Inferior parietal cortex (tissue), 1 donor: Measurements from ENCODE around the gene ATAD3C.
"Not testable (repeated sequence)": the region's sequence is repeated elsewhere in the genome, so short reads cannot be mapped to it uniquely, and the experiment has no call there.

ENCODE experiments used
- DNase-seq: peaks from one replicate; pipeline ENCODE4 v3.0.0-alpha.2; 2016; ENCODE audit errors: extremely low spot score

The ATAD3C gene

GRCh38 chr1:1419363-1419812 is 30.1 kb upstream of the ATAD3C start:
- DNase-seq = no peak

GRCh38 chr1:1419813-1420653 is 29.5 kb upstream of the ATAD3C start:
- no peak for DNase-seq

GRCh38 chr1:1420654-1421141 is 28.8 kb upstream of the ATAD3C start:
- no peak for DNase-seq

- DNase-seq = no peak
These were observed 28.2 kb upstream of the ATAD3C start, which contains the start of gene ANKRD65 for GRCh38 chr1:1421147-1421906. TSS of gene ANKRD65 (minus strand) at chr1:1421276. CDS start at chr1:1421005, 271 bp downstream.

- no peak for DNase-seq
These were observed 27.5 kb upstream of the ATAD3C start for GRCh38 chr1:1421907-1422464.

- no peak for DNase-seq
These were observed 26.8 kb upstream of the ATAD3C start for GRCh38 chr1:1422465-1423244.

- no peak for DNase-seq
These were observed 26.3 kb upstream of the ATAD3C start for GRCh38 chr1:1423245-1423597.

- no peak for DNase-seq
These were observed 24.8 kb upstream of the ATAD3C start for GRCh38 chr1:1424707-1425106.

- DNase-seq = no peak
These were observed 24.1 kb upstream of the ATAD3C start for GRCh38 chr1:1425426-1425752.

- peak; percentile 51 for DNase-seq
These were observed 23.6 kb upstream of the ATAD3C start for GRCh38 chr1:1425753-1426495.

GRCh38 chr1:1426496-1427105 is 22.9 kb upstream of the ATAD3C start:
- peak; percentile 55 for DNase-seq

- no peak for DNase-seq
These were observed 22.2 kb upstream of the ATAD3C start for GRCh38 chr1:1427106-1427819.

GRCh38 chr1:1427820-1428148 is 21.7 kb upstream of the ATAD3C start:
- no peak for DNase-seq

GRCh38 chr1:1428174-1428573 is 21.3 kb upstream of the ATAD3C start:
- DNase-seq = no peak

- not testable (repeated sequence) for DNase-seq
These were observed 20.5 kb upstream of the ATAD3C start for GRCh38 chr1:1428967-1429366.

GRCh38 chr1:1429671-1430073 is 19.8 kb upstream of the ATAD3C start:
- no peak for DNase-seq

GRCh38 chr1:1430114-1430982 is 19.1 kb upstream of the ATAD3C start:
- DNase-seq = no peak

- no peak for DNase-seq
These were observed 18.3 kb upstream of the ATAD3C start for GRCh38 chr1:1430992-1431844.
